OCI-LY3 (cell line): ENCODE data around the gene PVALB.

Experiments
- EZH2phosphoT487 ChIP-seq: fragments of 200-600 bp; shearing (Covaris generic); IDR thresholded peaks from 2 replicates; pipeline ENCODE4 v1.6.1; 2018; ENCODE audit warnings: antibody characterized with exemption, mixed run types, low read depth
- TF ChIP-seq, protein P1 (sequence below): fragments of 200-600, 300-600 bp; sonication (generic); IDR thresholded peaks from 2 replicates; pipeline ENCODE4 v1.5.1; 2014; ENCODE audit warnings: antibody characterized with exemption, low read length, low read depth

DNA sequence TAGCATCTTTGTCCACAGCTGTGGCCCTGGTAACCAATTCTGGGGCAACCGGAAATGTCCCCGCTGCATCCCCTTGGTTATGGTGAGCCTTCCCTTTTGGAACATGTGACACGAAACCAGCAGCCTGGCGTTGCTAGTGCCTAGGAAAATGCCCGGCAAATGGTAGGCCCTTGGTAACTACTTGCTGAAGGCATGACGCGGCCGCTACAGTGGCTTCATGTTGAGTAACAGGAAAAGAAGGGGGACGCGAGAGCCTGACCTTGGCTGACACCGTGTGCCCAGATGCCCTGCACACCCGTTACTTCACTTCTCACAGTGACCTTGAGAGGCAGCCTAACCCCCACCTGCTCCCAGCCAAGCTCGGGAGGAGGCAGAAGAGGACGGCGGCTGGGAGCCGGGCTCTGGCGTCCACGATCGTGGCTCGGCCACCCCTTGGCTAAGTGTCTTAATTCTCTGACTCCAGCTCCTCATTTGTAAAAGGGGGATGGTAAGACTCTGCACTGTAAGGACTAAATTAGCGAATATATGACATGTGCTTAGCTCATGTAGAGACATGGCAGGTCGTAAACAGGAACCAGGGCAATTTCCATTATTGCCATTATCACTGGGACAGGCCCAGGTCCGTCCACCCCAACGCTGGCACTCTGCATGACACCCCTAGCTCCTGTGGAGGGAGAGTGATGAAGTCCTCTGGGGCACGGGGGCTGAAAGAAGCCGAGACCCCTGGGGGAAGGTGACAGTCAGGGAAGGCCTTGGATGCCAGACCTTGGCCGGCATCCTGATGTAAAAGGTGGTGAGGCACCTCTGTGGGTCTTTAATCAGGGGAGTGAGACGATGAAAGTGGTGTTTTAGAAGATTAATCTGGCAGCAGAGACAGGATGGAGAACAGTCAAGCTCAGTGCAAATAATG lies 59.8 kb downstream of the PVALB start:
- TF ChIP-seq, protein P1, sequence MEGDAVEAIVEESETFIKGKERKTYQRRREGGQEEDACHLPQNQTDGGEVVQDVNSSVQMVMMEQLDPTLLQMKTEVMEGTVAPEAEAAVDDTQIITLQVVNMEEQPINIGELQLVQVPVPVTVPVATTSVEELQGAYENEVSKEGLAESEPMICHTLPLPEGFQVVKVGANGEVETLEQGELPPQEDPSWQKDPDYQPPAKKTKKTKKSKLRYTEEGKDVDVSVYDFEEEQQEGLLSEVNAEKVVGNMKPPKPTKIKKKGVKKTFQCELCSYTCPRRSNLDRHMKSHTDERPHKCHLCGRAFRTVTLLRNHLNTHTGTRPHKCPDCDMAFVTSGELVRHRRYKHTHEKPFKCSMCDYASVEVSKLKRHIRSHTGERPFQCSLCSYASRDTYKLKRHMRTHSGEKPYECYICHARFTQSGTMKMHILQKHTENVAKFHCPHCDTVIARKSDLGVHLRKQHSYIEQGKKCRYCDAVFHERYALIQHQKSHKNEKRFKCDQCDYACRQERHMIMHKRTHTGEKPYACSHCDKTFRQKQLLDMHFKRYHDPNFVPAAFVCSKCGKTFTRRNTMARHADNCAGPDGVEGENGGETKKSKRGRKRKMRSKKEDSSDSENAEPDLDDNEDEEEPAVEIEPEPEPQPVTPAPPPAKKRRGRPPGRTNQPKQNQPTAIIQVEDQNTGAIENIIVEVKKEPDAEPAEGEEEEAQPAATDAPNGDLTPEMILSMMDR = no peak
- no peak for TF ChIP-seq EZH2phosphoT487
